Measurements from ENCODE around the gene MTCL1. TPM values are rescaled to one million over a fixed set of nuclear protein-coding genes. Genes with fewer than 3 reads are reported as not detected.

The MTCL1 gene
- total RNA-seq, 1 experiment from 2014 or later, result 22.7 TPM

DNA sequence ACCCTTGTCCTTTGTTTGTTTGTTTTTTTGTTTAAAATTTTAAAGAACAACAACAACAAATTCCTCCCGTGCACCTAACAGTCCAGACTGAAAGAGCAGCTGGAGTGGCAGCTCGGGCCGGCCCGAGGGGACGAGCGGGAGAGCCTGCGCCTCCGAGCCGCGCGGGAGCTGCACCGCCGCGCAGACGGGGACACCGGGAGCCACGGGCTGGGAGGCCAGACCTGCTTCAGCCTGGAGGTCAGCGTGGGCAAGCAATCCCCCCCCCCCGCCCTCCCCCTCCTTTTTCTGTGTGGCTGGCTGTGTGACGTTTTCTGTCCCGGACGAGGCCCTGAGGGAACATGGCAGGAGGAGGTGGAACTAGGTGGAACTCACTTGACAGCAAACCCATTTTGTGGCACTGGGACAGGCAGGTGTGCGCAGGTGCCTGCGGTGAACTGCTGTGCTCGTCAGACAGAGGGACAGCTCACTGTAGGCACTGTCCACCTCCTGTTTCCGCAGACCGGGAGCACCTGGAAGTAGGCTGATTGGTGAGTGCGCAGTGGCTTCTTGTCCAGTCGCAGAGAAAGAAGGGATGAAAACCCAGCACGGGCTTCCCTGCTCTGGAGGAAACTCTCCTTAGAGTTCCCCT lies 80.6 kb downstream of the MTCL1 start:
- BruUV-seq (replicated peaks), result no TSS peak
- Histone ChIP-seq H3K4me2 (ENCODE audit: low read length) (no peak overlapping the region), H3K27me3 (ENCODE audit: insufficient read depth, low read length) (no peaks in the 10 kb centered on the region), H2AFZ (ENCODE audit: low read depth, low read length, poor library complexity, severe bottlenecking) (no peak overlapping the region), H3K36me3 (ENCODE audit: control insufficient read depth in 1 of 2, insufficient read depth in 2 of 2, low read length in 2 of 2) (peaks cover 0 to 8% of the 10 kb centered on the region in 2 experiments; a peak in 1 of 4 replicates), H3K4me1 (ENCODE audit: control insufficient read depth in 1 of 2, insufficient read depth in 2 of 2, low read length in 2 of 2) (no peaks in the 10 kb centered on the region), H3K79me2 (ENCODE audit: insufficient read depth, low read length) (no peaks in the 10 kb centered on the region), H3K9me2 (ENCODE audit: insufficient read depth) (no peaks in the 10 kb centered on the region), H3K9me3 (ENCODE audit: control insufficient read depth in 1 of 2, insufficient read depth in 1 of 2, low read depth in 1 of 2, low read length in 2 of 2) (no peaks in the 10 kb centered on the region), H3K9ac (ENCODE audit: low read length) (no peak overlapping the region), H3K27ac (ENCODE audit: low read depth, low read length) (no peak overlapping the region), H3K4me3 (replicated peaks in 1 of 2; ENCODE audit: low read depth in 1 of 2, low read length in 2 of 2) (no peak overlapping the region), H4K20me1 (ENCODE audit: insufficient read depth) (no peaks in the 10 kb centered on the region)
- ChIA-PET POLR2A (no interaction called here), RAD21 (ENCODE audit: low non-redundant PET in 1 of 2, low total read pairs in 2 of 2, uncharacterized antibody in 2 of 2, unreplicated experiment in 2 of 2) (no interaction called here), CTCF (no interaction called here)
- no peak for TF ChIP-seq TCF7L2 (IDR thresholded peaks at IDR 0.05; ENCODE audit: borderline replicate concordance, extremely low read depth, insufficient read depth, insufficient read length)
- TF ChIP-seq, protein P1, sequence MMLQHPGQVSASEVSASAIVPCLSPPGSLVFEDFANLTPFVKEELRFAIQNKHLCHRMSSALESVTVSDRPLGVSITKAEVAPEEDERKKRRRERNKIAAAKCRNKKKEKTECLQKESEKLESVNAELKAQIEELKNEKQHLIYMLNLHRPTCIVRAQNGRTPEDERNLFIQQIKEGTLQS (IDR thresholded peaks at IDR 0.05), result no peak
- TF ChIP-seq JUND (IDR thresholded peaks at IDR 0.05), result no peak
- TF ChIP-seq ELF1 (IDR thresholded peaks at IDR 0.05; ENCODE audit: borderline replicate concordance, low read depth), result no peak
- no peak for TF ChIP-seq POLR2AphosphoS5 (IDR thresholded peaks at IDR 0.05; ENCODE audit: low read depth, low read length)
- TF ChIP-seq RAD21 (IDR thresholded peaks at IDR 0.05; ENCODE audit: low read depth), result no peak
- TF ChIP-seq EGR1 (IDR thresholded peaks at IDR 0.05; ENCODE audit: low read depth), result no peak
- TF ChIP-seq YY1 (IDR thresholded peaks at IDR 0.05; ENCODE audit: extremely low read depth, insufficient replicate concordance, low read depth, low read length), result no peak
- TF ChIP-seq SIN3A (IDR thresholded peaks at IDR 0.05; ENCODE audit: low read depth), result no peak
- no peak for TF ChIP-seq FOSL1 (IDR thresholded peaks at IDR 0.05; ENCODE audit: low read depth)
- TF ChIP-seq ZNF274 (IDR thresholded peaks at IDR 0.05; ENCODE audit: low read depth, low read length), result no peak
- TF ChIP-seq, protein P2, sequence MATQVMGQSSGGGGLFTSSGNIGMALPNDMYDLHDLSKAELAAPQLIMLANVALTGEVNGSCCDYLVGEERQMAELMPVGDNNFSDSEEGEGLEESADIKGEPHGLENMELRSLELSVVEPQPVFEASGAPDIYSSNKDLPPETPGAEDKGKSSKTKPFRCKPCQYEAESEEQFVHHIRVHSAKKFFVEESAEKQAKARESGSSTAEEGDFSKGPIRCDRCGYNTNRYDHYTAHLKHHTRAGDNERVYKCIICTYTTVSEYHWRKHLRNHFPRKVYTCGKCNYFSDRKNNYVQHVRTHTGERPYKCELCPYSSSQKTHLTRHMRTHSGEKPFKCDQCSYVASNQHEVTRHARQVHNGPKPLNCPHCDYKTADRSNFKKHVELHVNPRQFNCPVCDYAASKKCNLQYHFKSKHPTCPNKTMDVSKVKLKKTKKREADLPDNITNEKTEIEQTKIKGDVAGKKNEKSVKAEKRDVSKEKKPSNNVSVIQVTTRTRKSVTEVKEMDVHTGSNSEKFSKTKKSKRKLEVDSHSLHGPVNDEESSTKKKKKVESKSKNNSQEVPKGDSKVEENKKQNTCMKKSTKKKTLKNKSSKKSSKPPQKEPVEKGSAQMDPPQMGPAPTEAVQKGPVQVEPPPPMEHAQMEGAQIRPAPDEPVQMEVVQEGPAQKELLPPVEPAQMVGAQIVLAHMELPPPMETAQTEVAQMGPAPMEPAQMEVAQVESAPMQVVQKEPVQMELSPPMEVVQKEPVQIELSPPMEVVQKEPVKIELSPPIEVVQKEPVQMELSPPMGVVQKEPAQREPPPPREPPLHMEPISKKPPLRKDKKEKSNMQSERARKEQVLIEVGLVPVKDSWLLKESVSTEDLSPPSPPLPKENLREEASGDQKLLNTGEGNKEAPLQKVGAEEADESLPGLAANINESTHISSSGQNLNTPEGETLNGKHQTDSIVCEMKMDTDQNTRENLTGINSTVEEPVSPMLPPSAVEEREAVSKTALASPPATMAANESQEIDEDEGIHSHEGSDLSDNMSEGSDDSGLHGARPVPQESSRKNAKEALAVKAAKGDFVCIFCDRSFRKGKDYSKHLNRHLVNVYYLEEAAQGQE (IDR thresholded peaks at IDR 0.05; ENCODE audit: low read depth), result no peak
- no peak for TF ChIP-seq CBX3 (IDR thresholded peaks at IDR 0.05; ENCODE audit: low read depth)
- TF ChIP-seq, protein P3, sequence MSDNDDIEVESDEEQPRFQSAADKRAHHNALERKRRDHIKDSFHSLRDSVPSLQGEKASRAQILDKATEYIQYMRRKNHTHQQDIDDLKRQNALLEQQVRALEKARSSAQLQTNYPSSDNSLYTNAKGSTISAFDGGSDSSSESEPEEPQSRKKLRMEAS (IDR thresholded peaks at IDR 0.05), result no peak
- no peak for TF ChIP-seq EZH2phosphoT487 (IDR thresholded peaks at IDR 0.05; ENCODE audit: borderline replicate concordance)
- TF ChIP-seq SP1 (IDR thresholded peaks at IDR 0.05; ENCODE audit: low read depth), result no peak
- TF ChIP-seq POLR2A (IDR thresholded peaks at IDR 0.05; ENCODE audit: borderline replicate concordance, extremely low read depth, insufficient read depth, insufficient read length), result no peak
- intact Hi-C loops (cut with micrococcal nuclease), result no loop called here
- no peak for ATAC-seq
- DNase-seq (ENCODE audit: low read depth, low spot score), result no peak

Data from HCT116 (cell line).